IPS-11a (cell line): Measurements from ENCODE around the gene BMP2.

ENCODE experiments used
- H3K4me3 ChIP-seq: one replicate; pipeline ENCODE4 v1.5.1; 2013; ENCODE audit warnings: low read depth, low read length, control low read depth

The BMP2 gene

GRCh38 chr20:6767126-6767535 lies 355 bp upstream of the BMP2 start:
- H3K4me3 ChIP-seq: peak overlapping the region; percentile 33

- H3K4me3 ChIP-seq: peak overlapping the region; percentile 70
Measured at GRCh38 chr20:6768228-6769140, 998 bp downstream of the BMP2 start.

- H3K4me3 ChIP-seq: peak overlapping the region; percentile 70
Measured at GRCh38 chr20:6769903-6770785, 2.7 kb downstream of the BMP2 start.

GRCh38 chr20:6770786-6771100 lies 3.3 kb downstream of the BMP2 start:
- peak overlapping the region; percentile 70 for H3K4me3 ChIP-seq

GRCh38 chr20:6780433-6781190 lies 13.1 kb downstream of the BMP2 start:
- H3K4me3 ChIP-seq: no peak overlapping the region

- no peak overlapping the region for H3K4me3 ChIP-seq
Measured at GRCh38 chr20:6783752-6784151, 16.3 kb downstream of the BMP2 start.

GRCh38 chr20:6784210-6784631 lies 16.7 kb downstream of the BMP2 start:
- no peak overlapping the region for H3K4me3 ChIP-seq

GRCh38 chr20:6784767-6785166 lies 17.3 kb downstream of the BMP2 start:
- H3K4me3 ChIP-seq: no peak overlapping the region

- no peak overlapping the region for H3K4me3 ChIP-seq
Measured at GRCh38 chr20:6786548-6786947, 19.1 kb downstream of the BMP2 start.

- no peak overlapping the region for H3K4me3 ChIP-seq
Measured at GRCh38 chr20:6792789-6793188, 25.3 kb downstream of the BMP2 start.

- no peak overlapping the region for H3K4me3 ChIP-seq
Measured at GRCh38 chr20:6802227-6802626, 34.7 kb downstream of the BMP2 start.

GRCh38 chr20:6806275-6806674 lies 38.8 kb downstream of the BMP2 start:
- no peak overlapping the region for H3K4me3 ChIP-seq

- no peak overlapping the region for H3K4me3 ChIP-seq
Measured at GRCh38 chr20:6811262-6812035, 44.0 kb downstream of the BMP2 start.

GRCh38 chr20:6812530-6812929 lies 45.0 kb downstream of the BMP2 start:
- H3K4me3 ChIP-seq: no peak overlapping the region

- no peak overlapping the region for H3K4me3 ChIP-seq
Measured at GRCh38 chr20:6814945-6815344, 47.5 kb downstream of the BMP2 start.

- no peak overlapping the region for H3K4me3 ChIP-seq
Measured at GRCh38 chr20:6818033-6818808, 50.7 kb downstream of the BMP2 start.

GRCh38 chr20:6819599-6819998 lies 52.1 kb downstream of the BMP2 start:
- no peak overlapping the region for H3K4me3 ChIP-seq

GRCh38 chr20:6824401-6824800 lies 56.9 kb downstream of the BMP2 start:
- H3K4me3 ChIP-seq: no peak overlapping the region

GRCh38 chr20:6827472-6827871 lies 60.0 kb downstream of the BMP2 start:
- H3K4me3 ChIP-seq: no peak overlapping the region
